Esophagus (tissue), 2 donors: Measurements from ENCODE around the gene TRAF3. TPM values are rescaled to one million over a fixed set of nuclear protein-coding genes. Genes with fewer than 3 reads are reported as not detected.

Source experiments
- H3K27ac ChIP-seq, 2 donors: one replicate each; pipeline ENCODE4 v1.5.1; 2013; ENCODE audit warnings: low read depth in 2 of 2, mild to moderate bottlenecking in 2 of 2, inconsistent platforms in 1 of 2, low read length in 1 of 2, moderate library complexity in 1 of 2
- H3K27me3 ChIP-seq, 2 donors: one replicate each; pipeline ENCODE4 v1.6.1; 2013; ENCODE audit warnings: low read length in 2 of 2, control low read depth in 1 of 2, mild to moderate bottlenecking in 1 of 2; ENCODE audit not compliant: insufficient read depth in 2 of 2, control insufficient read depth in 1 of 2
- H3K36me3 ChIP-seq, 2 donors: one replicate each; pipeline ENCODE4 v1.6.1; 2013; ENCODE audit warnings: low read length in 1 of 2; ENCODE audit not compliant: control insufficient read depth in 2 of 2, insufficient read depth in 2 of 2
- H3K4me1 ChIP-seq, 2 donors: one replicate each; pipeline ENCODE4 v1.6.1; 2013; ENCODE audit warnings: low read length in 1 of 2; ENCODE audit not compliant: control insufficient read depth in 2 of 2, insufficient read depth in 2 of 2
- H3K4me3 ChIP-seq, 2 donors: one replicate each; pipeline ENCODE4 v1.5.1; 2013; ENCODE audit warnings: low read length in 2 of 2, mild to moderate bottlenecking in 2 of 2, low read depth in 1 of 2, moderate library complexity in 1 of 2
- H3K9me3 ChIP-seq, 2 donors: one replicate each; pipeline ENCODE4 v1.6.1; 2013; ENCODE audit warnings: mild to moderate bottlenecking in 2 of 2, low read depth in 1 of 2, low read length in 1 of 2, moderate library complexity in 1 of 2; ENCODE audit not compliant: control insufficient read depth in 2 of 2, insufficient read depth in 1 of 2
- WGBS, 2 donors: extraction: QIAGEN DNeasy Blood & Tissue Kit; methylation state at CpG; one replicate each; pipeline ENCODE4 v1.1.7; 2013; 5-methylcytosine and 5-hydroxymethylcytosine counted together
- polyA plus RNA-seq, 2 donors: library from polyadenylated mRNA; stranded (reverse); fragments of 200-250 nt; gene quantifications; one replicate each; pipeline ENCODE4 v1.2.3, GENCODE V29; 2013
- donor health status: healthy with polysubstance abuse.
- donor health status: Bipolar disorder and iron deficiency.

The TRAF3 gene
- polyA plus RNA-seq, 2 donors: 3.8 to 4.9 TPM

GRCh38 chr14:102750376-102750775 is 26.9 kb upstream of the TRAF3 start:
- Histone ChIP-seq H3K9me3 (no peaks in the 10 kb centered on the region), H3K36me3 (peaks cover 0 to 17% of the 10 kb centered on the region in 2 donors), H3K4me1 (no peaks in the 10 kb centered on the region), H3K4me3 (no peak overlapping the region), H3K27ac (no peak overlapping the region), H3K27me3 (no peaks in the 10 kb centered on the region)
- WGBS, 2 donors: 95 to 96% methylated on average over 14 of the region's 14 CpGs

- no peak overlapping the region for H3K27ac ChIP-seq
- no peaks in the 10 kb centered on the region for H3K4me1 ChIP-seq
- H3K4me3 ChIP-seq: no peak overlapping the region
- WGBS, 2 donors: 89 to 93% methylated on average over 15 to 16 of the region's 16 CpGs
- H3K36me3 ChIP-seq: peaks cover 0 to 17% of the 10 kb centered on the region in 2 donors
- H3K9me3 ChIP-seq: no peaks in the 10 kb centered on the region
- H3K27me3 ChIP-seq: no peaks in the 10 kb centered on the region
Measured at GRCh38 chr14:102751088-102751487, 26.2 kb upstream of the TRAF3 start.

GRCh38 chr14:102752239-102752847 is 24.9 kb upstream of the TRAF3 start:
- H3K4me1 ChIP-seq: no peaks in the 10 kb centered on the region
- no peak overlapping the region for H3K27ac ChIP-seq
- peaks cover 0 to 13% of the 10 kb centered on the region in 2 donors for H3K36me3 ChIP-seq
- no peaks in the 10 kb centered on the region for H3K27me3 ChIP-seq
- no peak overlapping the region for H3K4me3 ChIP-seq
- 85 to 87% methylated on average over 13 to 14 of the region's 14 CpGs for WGBS, 2 donors
- no peaks in the 10 kb centered on the region for H3K9me3 ChIP-seq

- 68 to 74% methylated on average over 17 of the region's 17 CpGs for WGBS, 2 donors
- Histone ChIP-seq H3K36me3 (peaks cover 0 to 6% of the 10 kb centered on the region in 2 donors), H3K27me3 (no peaks in the 10 kb centered on the region), H3K4me1 (no peaks in the 10 kb centered on the region), H3K27ac (no peak overlapping the region), H3K9me3 (no peaks in the 10 kb centered on the region), H3K4me3 (no peak overlapping the region)
Measured at GRCh38 chr14:102754370-102755262, 22.6 kb upstream of the TRAF3 start.

GRCh38 chr14:102757646-102758045 is 19.6 kb upstream of the TRAF3 start:
- WGBS, 2 donors: 89 to 93% methylated on average over 11 of the region's 11 CpGs
- no peaks in the 10 kb centered on the region for H3K36me3 ChIP-seq

GRCh38 chr14:102758087-102758486 is 19.2 kb upstream of the TRAF3 start:
- Histone ChIP-seq H3K27me3 (peaks cover 0 to 4% of the 10 kb centered on the region in 2 donors), H3K36me3 (no peaks in the 10 kb centered on the region), H3K4me1 (peaks cover 0 to 7% of the 10 kb centered on the region in 2 donors), H3K4me3 (no peak overlapping the region), H3K27ac (no peak overlapping the region), H3K9me3 (no peaks in the 10 kb centered on the region)
- WGBS, 2 donors: 78 to 88% methylated on average over 5 of the region's 5 CpGs

More at GRCh38 chr14:102757646-102758045, 19.6 kb upstream of the TRAF3 start:
- H3K9me3 ChIP-seq: no peaks in the 10 kb centered on the region
- no peak overlapping the region for H3K27ac ChIP-seq
- H3K27me3 ChIP-seq: peaks cover 0 to 4% of the 10 kb centered on the region in 2 donors
- peaks cover 0 to 7% of the 10 kb centered on the region in 2 donors for H3K4me1 ChIP-seq
- H3K4me3 ChIP-seq: no peak overlapping the region

- peaks cover 0 to 7% of the 10 kb centered on the region in 2 donors for H3K4me1 ChIP-seq
- 60 to 63% methylated on average over 10 of the region's 10 CpGs for WGBS, 2 donors
- peaks cover 0 to 4% of the 10 kb centered on the region in 2 donors for H3K27me3 ChIP-seq
- H3K36me3 ChIP-seq: no peaks in the 10 kb centered on the region
- no peaks in the 10 kb centered on the region for H3K9me3 ChIP-seq
- H3K4me3 ChIP-seq: no peak overlapping the region
- no peak overlapping the region for H3K27ac ChIP-seq
Measured at GRCh38 chr14:102759456-102760187, 17.6 kb upstream of the TRAF3 start.

GRCh38 chr14:102760496-102761193 is 16.6 kb upstream of the TRAF3 start:
- Histone ChIP-seq H3K4me3 (no peak overlapping the region), H3K4me1 (peaks cover 0 to 7% of the 10 kb centered on the region in 2 donors), H3K27ac (no peak overlapping the region), H3K27me3 (peaks cover 0 to 4% of the 10 kb centered on the region in 2 donors), H3K9me3 (no peaks in the 10 kb centered on the region), H3K36me3 (no peaks in the 10 kb centered on the region)
- 49 to 56% methylated on average over 21 of the region's 21 CpGs for WGBS, 2 donors

GRCh38 chr14:102761206-102761605 is 16.0 kb upstream of the TRAF3 start:
- Histone ChIP-seq H3K36me3 (no peaks in the 10 kb centered on the region), H3K4me3 (no peak overlapping the region), H3K27me3 (peaks cover 0 to 4% of the 10 kb centered on the region in 2 donors), H3K27ac (no peak overlapping the region), H3K4me1 (peaks cover 0 to 7% of the 10 kb centered on the region in 2 donors), H3K9me3 (no peaks in the 10 kb centered on the region)
- WGBS, 2 donors: 71 to 72% methylated on average over 15 of the region's 15 CpGs
